ENCODE results near the gene RPL3.
"Not testable (repeated sequence)": the region's sequence is repeated elsewhere in the genome, so short reads cannot be mapped to it uniquely, and the experiment has no call there.

RPL3 gene

DNA sequence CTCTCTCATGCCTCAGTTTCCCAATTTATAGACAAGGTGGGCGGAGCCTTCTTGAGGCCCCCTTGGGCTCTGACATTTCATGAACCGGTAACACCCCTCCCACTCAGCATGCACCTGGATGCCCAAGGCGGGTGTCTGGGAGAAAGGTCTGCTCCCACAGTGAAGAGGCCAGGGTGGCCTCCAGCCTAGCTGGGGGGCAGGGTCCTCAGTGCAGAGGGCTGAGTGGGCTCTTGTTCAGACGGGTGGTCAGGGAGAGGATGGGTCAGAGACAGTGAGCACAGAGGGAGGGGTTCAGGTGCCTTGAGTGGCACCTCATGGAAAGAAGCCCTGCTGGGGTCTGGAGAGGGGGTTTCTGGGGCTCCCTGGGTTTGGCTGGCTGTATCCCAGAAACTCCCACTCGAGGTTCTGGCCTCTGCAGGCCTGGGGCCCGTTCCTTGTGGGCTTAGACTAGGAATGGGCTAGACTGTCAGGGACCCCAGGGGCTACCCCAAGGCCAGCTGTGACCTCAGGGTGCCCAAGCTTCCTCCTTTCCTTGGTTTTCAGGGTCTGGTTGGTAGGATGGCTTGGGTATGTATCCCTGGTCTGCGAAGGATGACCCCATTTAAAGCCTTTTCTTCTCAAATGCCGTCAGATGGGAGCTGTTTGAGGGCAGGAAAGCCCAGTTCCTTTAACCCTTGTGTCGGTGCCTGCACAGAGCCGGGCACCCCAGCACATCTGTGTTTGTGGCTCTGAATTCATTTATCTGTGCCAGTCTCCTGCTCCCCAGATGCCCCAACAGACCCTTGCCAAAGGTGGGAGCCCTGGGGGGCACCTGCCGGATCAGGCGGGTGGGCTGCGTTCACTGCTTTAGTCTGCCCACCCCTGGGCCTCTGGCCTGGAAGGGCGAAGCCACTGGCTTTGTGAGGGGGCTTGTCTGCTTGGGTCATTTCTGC, 31.6 kb upstream of the RPL3 start:
- no peak for DNase-seq

- DNase-seq = no peak
Measured at GRCh38 chr22:39349967-39350726, 30.7 kb upstream of the RPL3 start, which contains the start of gene SYNGR1. SYNGR1 (plus strand) TSS chr22:39349991; CDS start chr22:39350011, 20 bp downstream.

DNA sequence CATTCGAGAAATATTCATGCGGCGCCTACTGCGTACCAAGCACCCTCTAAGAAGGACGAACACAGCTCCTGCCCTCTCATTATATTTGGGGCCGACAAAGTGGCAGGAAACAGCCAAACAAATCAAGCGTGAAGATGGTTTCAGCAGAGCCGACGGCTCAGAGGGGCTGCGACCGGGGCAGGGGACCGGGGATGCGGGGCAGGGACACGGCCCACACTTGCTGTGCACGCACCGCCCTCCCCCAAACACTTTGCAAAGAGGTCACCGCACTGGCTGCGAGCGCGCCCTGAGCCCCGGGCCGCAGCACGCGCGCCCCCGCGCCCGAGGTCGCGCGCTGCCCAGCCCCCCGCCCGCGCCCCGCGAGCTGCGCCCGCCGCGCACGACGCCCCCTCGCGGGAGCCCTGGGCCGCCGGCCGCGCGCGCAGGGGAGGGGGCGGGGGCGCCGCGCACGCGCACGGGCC, 30.1 kb upstream of the RPL3 start:
- DNase-seq = peak in 1 of 2 experiments; percentile 12

GRCh38 chr22:39348909-39349505, 29.6 kb upstream of the RPL3 start:
- DNase-seq = no peak

- DNase-seq = no peak
Measured at GRCh38 chr22:39345231-39345630, 25.8 kb upstream of the RPL3 start.

DNA sequence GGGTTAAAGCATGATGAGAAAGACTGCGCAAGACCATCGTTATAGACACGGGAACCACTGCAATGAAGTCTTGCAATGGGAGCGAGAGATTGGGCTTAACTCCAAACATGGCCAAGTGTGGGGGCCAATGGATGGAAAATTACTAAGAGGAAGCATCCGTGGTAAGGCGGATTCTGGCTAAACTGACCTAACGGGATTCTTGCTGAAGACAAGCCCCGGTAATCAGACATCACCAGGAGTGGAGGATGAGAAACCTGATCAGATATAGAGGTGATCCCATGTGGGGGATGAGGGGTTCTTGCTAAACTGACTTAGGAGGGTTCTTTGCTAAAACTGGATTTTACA, 24.6 kb upstream of the RPL3 start:
- DNase-seq = no peak

DNA sequence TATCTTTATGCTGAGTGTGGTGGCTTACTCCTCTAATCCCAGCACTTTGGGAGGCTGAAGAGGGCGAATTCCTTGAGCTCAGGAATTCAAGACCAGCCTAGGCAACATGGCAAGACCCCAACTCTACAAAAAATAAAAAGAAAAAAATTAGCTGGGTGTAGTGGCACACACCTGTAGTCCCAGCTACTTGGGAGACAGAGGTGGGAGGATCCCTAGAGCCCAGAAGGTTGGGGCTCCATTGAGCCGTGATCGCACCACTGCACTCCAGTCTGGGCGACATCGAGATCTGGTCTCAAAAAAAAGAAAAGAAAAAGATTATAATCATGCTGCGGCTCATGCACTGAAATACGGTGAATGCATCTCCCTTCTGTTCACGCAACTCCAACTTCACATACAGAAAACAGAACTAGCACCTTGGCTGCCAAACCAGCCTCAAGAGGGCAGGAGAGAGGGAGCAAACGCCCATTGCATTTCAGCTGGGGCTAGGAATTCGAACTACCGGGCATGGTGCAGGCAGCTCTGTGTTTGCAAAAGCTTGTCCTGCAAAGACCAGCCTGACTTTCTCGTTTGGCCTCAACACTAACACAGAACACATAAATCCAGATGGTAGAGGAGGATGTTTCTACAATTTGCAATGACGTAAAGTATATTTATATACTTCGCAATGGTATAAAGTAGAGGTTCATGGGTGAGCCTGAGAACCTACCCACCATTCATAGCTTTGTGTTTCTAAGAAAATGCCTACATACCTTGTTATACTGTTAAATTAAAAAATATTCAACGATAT, 24.0 kb upstream of the RPL3 start:
- DNase-seq = peak in 1 of 2 experiments; percentile 16

GRCh38 chr22:39341179-39341578, 21.8 kb upstream of the RPL3 start:
- DNase-seq = no peak

- DNase-seq = not testable (repeated sequence)
Measured at GRCh38 chr22:39339775-39340174, 20.4 kb upstream of the RPL3 start.

GRCh38 chr22:39336411-39336810, 17.0 kb upstream of the RPL3 start:
- no peak for DNase-seq

DNA sequence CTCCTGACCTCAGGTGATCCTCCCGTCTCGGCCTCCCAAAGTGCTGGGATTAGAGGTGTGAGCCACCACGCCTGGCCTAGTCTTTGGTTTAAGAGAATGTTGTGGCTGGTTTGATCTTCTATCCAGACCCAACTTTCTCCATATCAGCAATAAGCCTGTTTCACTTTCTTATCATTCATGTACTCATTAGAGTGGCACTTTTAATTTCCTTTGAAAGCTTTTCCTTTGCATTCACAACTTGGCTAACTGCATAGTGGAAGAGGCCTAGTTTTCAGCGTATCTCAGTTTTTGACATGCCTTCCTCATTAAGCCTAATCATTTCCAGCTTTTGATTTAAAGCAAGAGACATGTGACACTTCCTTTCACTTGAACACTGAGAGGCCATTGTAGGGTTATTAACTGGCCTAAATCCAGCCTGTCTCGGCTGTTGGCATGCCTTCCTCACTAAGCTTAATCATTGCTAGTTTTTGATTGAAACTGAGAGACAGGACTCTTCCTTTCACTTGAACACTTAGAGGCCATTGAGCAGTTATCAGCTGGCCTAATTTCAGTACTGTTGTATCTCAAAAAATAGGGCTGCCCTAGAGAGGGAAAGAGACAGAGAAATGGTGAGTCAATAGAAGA, 13.1 kb upstream of the RPL3 start:
- DNase-seq = no peak

GRCh38 chr22:39330553-39330952, 11.1 kb upstream of the RPL3 start:
- not testable (repeated sequence) for DNase-seq

DNA sequence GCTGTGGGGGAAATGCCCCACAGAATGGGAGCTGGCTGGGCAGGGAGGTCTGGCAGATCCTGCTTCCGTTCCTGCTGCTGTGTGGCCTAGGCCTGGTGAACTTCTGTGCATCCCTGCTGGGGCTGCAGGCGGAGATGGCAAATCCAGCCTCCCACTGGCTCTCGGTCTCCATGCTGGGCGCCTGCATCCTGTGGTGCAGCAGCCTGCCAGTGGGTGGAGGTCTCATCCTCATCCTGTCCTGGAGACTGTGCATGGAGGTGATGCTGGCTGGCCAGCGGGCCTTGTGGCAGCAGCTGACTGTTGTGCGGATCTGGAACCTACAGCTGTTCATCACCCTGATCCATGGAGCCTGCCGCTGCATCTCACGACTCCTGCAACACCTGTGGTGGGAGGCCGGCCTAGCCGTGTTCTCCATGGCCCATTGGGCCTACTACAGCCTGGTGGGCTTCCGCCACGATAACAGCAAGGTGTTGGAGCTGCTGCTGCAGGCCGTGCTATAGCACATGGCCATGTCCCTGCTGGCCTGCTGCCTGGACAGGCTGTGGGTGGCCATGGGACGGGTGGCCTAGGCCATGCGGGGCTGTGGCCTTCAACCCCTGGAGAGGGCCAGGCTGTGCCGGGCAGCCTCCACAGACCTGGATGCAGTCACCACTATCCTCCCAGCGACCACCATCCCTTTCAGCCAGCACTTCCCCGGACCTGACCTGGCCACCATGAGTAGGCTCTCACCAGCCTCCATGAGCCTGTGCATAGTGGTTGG, 8.8 kb upstream of the RPL3 start:
- no peak for DNase-seq

DNA sequence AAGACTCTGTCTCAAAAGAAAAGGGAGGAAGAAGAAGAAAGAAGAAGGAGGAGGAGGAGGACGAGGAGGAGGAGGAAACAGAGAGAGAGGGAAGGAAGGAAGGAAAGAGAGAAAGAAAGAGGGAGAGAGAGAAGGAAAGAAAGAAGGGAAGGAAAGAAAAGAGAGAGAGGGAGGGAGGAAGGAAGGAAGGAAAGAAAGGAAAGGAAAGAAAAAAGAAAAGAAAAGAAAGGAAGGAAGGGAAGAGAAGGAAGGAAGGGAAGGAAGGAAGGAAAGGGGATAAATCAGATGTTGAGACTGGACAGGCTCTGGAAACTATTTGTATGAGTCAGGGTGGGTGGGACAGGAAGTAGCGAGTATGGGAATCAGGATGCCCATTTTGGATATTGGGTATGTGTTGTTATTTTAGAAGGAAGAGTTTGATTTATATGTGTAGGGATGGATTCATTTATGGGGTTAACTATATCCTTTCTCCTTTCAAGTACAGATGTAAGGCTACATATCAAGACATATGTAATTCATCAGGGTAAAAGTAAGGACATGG, 6.0 kb upstream of the RPL3 start:
- no peak for DNase-seq

DNA sequence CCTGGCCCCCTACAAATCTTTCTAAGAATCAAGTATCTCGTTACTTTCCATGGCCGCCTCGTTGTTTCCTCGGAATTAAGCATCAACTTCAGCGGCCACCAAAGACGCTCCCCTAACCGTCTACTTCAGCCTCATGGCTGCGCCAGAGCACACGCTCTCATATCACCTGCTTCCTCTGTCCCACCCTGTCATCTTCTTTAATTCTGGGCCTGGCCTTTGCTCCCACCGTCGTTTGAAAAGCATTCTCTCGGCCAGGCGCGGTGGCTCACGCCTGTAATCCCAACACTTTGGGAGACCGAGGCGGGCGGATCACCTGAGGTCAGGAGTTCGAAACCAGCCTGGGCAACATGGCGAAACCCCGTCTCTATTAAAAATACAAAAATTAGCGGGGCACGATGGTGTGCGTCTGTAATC, 1.2 kb upstream of the RPL3 start:
- not testable (repeated sequence) for DNase-seq

GRCh38 chr22:39318507-39319283, 728 bp downstream of the RPL3 start:
- peak in 1 of 2 experiments; percentile 44 for DNase-seq

- DNase-seq = no peak
Measured at GRCh38 chr22:39317775-39318506, 1.5 kb downstream of the RPL3 start.

- DNase-seq = peak in 1 of 2 experiments; percentile 9
Measured at GRCh38 chr22:39317084-39317774, 2.2 kb downstream of the RPL3 start.

Data from NCI-H2081 (cell line).